ENCODE data around the gene WEE2. TPM values are rescaled to one million over a fixed set of nuclear protein-coding genes. Genes with fewer than 3 reads are reported as not detected.

WEE2 gene
- total RNA-seq, 6 experiments from 2014 or later, result not detected

DNA sequence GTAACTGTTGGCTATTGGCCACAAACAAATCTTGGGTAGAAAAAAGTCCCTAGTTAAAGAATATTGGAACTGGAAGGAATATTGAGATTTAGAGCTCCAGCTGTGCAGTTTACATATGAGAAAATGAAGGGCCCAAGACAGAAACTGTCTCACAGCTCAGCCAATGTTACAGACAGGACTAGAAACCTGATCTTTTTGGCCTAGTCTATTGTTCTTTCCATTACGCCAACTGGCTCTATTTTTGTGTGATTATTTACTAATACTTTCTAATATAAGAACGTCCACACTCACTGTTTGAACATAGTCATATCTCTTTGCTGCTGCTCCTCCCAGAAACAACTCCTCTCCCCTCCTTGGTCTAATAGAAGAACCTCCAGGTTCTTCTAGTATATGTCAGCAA, 1.2 kb downstream of the WEE2 start:
- Mint-ChIP-seq H3K4me1 (ENCODE audit: low read depth) (peaks cover 13% of the 10 kb centered on the region), H3K4me3 (no peak overlapping the region), H3K36me3 (ENCODE audit: low read depth) (no peaks in the 10 kb centered on the region), H3K27ac (no peak overlapping the region), H3K9me3 (no peaks in the 10 kb centered on the region), H3K27me3 (ENCODE audit: insufficient read depth) (peaks cover 12% of the 10 kb centered on the region)
- no peak for DNase-seq
- TF ChIP-seq, protein P1, sequence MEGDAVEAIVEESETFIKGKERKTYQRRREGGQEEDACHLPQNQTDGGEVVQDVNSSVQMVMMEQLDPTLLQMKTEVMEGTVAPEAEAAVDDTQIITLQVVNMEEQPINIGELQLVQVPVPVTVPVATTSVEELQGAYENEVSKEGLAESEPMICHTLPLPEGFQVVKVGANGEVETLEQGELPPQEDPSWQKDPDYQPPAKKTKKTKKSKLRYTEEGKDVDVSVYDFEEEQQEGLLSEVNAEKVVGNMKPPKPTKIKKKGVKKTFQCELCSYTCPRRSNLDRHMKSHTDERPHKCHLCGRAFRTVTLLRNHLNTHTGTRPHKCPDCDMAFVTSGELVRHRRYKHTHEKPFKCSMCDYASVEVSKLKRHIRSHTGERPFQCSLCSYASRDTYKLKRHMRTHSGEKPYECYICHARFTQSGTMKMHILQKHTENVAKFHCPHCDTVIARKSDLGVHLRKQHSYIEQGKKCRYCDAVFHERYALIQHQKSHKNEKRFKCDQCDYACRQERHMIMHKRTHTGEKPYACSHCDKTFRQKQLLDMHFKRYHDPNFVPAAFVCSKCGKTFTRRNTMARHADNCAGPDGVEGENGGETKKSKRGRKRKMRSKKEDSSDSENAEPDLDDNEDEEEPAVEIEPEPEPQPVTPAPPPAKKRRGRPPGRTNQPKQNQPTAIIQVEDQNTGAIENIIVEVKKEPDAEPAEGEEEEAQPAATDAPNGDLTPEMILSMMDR (IDR thresholded peaks at IDR 0.05), result no peak

DNA sequence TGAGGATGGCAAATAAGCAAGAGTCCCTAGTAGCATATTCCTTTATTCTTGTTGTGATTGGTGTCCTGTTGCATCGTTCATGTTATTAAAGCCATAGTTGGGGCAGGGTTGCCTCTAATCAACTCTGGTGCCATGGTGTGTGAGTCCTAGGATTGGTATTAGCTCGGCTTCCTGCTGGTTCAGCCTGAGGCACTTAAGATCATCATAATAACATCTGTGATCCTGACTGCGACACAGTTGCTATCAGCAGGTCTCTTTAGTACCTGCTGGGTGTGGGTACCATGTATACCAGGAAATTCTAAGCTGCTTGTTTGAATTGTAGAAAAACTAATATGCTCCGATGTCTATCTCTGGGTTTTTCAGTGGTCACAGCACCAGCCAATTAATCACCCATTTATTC, 1.6 kb downstream of the WEE2 start:
- no peak overlapping the region for H3K27ac Mint-ChIP-seq
- peaks cover 7% of the 10 kb centered on the region for H3K27me3 Mint-ChIP-seq (ENCODE audit: insufficient read depth)
- H3K36me3 Mint-ChIP-seq (ENCODE audit: low read depth), result no peaks in the 10 kb centered on the region
- no peak overlapping the region for H3K4me3 Mint-ChIP-seq
- no peak for DNase-seq
- H3K4me1 Mint-ChIP-seq (ENCODE audit: low read depth), result peaks cover 9% of the 10 kb centered on the region
- H3K9me3 Mint-ChIP-seq, result no peaks in the 10 kb centered on the region
- TF ChIP-seq, protein P1 (IDR thresholded peaks at IDR 0.05), result no peak

DNA sequence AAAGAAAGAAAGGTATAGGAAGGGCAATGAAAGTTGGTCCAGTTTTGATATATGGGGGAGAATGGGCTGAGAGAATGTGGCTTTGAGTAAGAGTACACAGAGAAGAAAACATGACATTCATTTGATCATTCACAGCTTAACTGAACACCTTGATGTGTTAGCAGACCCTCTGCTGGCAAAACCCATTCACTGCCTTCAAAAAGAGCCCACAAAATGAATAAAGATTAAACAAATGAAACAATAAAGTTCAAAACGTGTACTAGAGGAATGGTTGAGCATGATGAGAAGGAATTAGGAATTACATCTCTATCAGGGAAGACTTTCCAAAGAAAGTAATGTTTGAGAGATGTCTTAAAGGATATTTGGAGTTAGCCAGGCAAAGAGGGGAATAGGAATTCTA, 2.1 kb downstream of the WEE2 start:
- no peak for DNase-seq
- Mint-ChIP-seq H3K4me1 (ENCODE audit: low read depth) (peaks cover 4% of the 10 kb centered on the region), H3K9me3 (no peaks in the 10 kb centered on the region), H3K27ac (no peak overlapping the region), H3K27me3 (ENCODE audit: insufficient read depth) (peaks cover 5% of the 10 kb centered on the region), H3K36me3 (ENCODE audit: low read depth) (no peaks in the 10 kb centered on the region), H3K4me3 (no peak overlapping the region)
- TF ChIP-seq, protein P1 (IDR thresholded peaks at IDR 0.05), result no peak

DNA sequence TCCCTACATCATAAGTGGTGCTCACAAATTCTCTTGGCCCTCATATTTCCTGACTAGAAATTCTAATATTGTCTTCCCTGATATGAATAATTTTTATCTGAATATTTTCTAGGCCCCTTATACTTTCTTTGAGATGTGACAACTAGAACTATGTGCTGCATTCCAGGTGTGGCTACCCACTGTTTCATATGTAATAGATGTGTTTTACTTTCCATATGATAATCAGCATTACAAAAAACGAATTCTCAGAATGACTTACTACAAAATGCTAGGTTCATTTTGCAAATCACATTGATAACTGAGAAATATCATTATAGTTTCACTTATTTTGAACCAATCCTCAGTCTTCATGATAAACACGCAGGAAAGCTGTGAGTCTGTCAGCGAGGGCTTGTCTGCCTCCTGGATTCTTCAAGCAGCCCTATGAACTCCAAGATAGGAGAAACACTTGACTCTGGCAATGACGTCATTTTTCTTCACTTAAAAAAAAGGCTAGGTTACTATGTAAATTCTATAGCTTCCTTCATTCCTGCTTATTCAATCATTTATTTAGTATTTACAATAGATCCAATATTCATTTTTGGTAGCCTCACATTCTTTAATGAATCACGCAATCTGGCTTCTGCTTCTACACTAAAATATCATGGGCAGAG, 4.6 kb downstream of the WEE2 start:
- H3K27ac Mint-ChIP-seq, result no peak overlapping the region
- no peak overlapping the region for H3K4me3 Mint-ChIP-seq
- no peaks in the 10 kb centered on the region for H3K4me1 Mint-ChIP-seq (ENCODE audit: low read depth)

DNA sequence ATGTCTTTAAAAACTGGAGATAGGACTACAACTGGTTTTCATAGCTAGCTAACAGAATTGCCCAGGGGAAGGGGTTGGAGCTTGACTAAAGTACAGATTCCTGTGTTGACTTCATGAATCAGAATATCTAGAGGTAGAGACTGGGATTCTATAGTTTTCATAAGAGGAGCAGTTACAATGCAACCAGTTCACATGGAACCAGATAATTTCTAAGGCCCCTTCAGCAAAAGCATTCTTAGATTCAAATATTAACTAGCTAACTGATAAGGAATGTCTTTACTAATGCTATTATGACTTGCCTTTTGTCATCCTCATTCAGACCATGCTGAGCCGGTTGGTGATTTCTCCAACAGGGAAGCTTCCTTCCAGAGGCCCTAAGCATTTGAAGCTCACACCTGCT, 5.7 kb downstream of the WEE2 start:
- Mint-ChIP-seq H3K27me3 (ENCODE audit: insufficient read depth) (peaks cover 9% of the 10 kb centered on the region), H3K36me3 (ENCODE audit: low read depth) (no peaks in the 10 kb centered on the region), H3K27ac (no peak overlapping the region), H3K4me3 (no peak overlapping the region), H3K4me1 (ENCODE audit: low read depth) (no peaks in the 10 kb centered on the region), H3K9me3 (no peaks in the 10 kb centered on the region)
- no peak for DNase-seq
- TF ChIP-seq, protein P1 (IDR thresholded peaks at IDR 0.05), result no peak

More for the DNA sequence above, 4.6 kb downstream of the WEE2 start:
- TF ChIP-seq, protein P1 (IDR thresholded peaks at IDR 0.05), result no peak
- peaks cover 5% of the 10 kb centered on the region for H3K27me3 Mint-ChIP-seq (ENCODE audit: insufficient read depth)
- no peaks in the 10 kb centered on the region for H3K9me3 Mint-ChIP-seq
- no peak for DNase-seq
- H3K36me3 Mint-ChIP-seq (ENCODE audit: low read depth), result no peaks in the 10 kb centered on the region
